Measurements from ENCODE around the gene RER1.
"Not testable (repeated sequence)": the region's sequence is repeated elsewhere in the genome, so short reads cannot be mapped to it uniquely, and the experiment has no call there.

Gene RER1

GRCh38 chr1:2431518-2431917 lies 39.9 kb downstream of the RER1 start:
- no peak overlapping the region for H3K27ac Mint-ChIP-seq
- DNase-seq (ENCODE audit: low spot score in 2 of 2) (no peak), ATAC-seq (no peak)
- H3K4me3 Mint-ChIP-seq = no peak overlapping the region
- H3K36me3 Mint-ChIP-seq = no peaks in the 10 kb centered on the region
- H3K9me3 Mint-ChIP-seq = no peaks in the 10 kb centered on the region
- no peaks in the 10 kb centered on the region for H3K4me1 Mint-ChIP-seq

- Mint-ChIP-seq H3K27ac (no peak overlapping the region), H3K9me3 (no peaks in the 10 kb centered on the region), H3K36me3 (no peaks in the 10 kb centered on the region), H3K4me3 (no peak overlapping the region), H3K4me1 (peaks cover 3% of the 10 kb centered on the region)
- no peak for DNase-seq (ENCODE audit: low spot score in 2 of 2)
- no peak for ATAC-seq
Observed at GRCh38 chr1:2432441-2432844, 40.8 kb downstream of the RER1 start.

GRCh38 chr1:2433196-2433595 lies 41.6 kb downstream of the RER1 start:
- Mint-ChIP-seq H3K27ac (no peak overlapping the region), H3K36me3 (no peaks in the 10 kb centered on the region), H3K4me3 (no peak overlapping the region), H3K9me3 (no peaks in the 10 kb centered on the region), H3K4me1 (peaks cover 10% of the 10 kb centered on the region)
- ATAC-seq = no peak
- no peak for DNase-seq (ENCODE audit: low spot score in 2 of 2)

GRCh38 chr1:2433936-2434655 lies 42.5 kb downstream of the RER1 start:
- no peak overlapping the region for H3K27ac Mint-ChIP-seq

GRCh38 chr1:2435091-2435490 lies 43.5 kb downstream of the RER1 start:
- Mint-ChIP-seq H3K4me3 (no peak overlapping the region), H3K27ac (peak overlapping the region; percentile 40), H3K36me3 (no peaks in the 10 kb centered on the region), H3K9me3 (no peaks in the 10 kb centered on the region), H3K4me1 (peaks cover 15% of the 10 kb centered on the region)
- DNase-seq (ENCODE audit: low spot score in 2 of 2) (no peak), ATAC-seq (no peak)

More at GRCh38 chr1:2433936-2434655, 42.5 kb downstream of the RER1 start:
- ATAC-seq (no peak), DNase-seq (ENCODE audit: low spot score in 2 of 2) (no peak)
- Mint-ChIP-seq H3K36me3 (no peaks in the 10 kb centered on the region), H3K4me3 (no peak overlapping the region), H3K4me1 (peaks cover 10% of the 10 kb centered on the region), H3K9me3 (no peaks in the 10 kb centered on the region)

DNA sequence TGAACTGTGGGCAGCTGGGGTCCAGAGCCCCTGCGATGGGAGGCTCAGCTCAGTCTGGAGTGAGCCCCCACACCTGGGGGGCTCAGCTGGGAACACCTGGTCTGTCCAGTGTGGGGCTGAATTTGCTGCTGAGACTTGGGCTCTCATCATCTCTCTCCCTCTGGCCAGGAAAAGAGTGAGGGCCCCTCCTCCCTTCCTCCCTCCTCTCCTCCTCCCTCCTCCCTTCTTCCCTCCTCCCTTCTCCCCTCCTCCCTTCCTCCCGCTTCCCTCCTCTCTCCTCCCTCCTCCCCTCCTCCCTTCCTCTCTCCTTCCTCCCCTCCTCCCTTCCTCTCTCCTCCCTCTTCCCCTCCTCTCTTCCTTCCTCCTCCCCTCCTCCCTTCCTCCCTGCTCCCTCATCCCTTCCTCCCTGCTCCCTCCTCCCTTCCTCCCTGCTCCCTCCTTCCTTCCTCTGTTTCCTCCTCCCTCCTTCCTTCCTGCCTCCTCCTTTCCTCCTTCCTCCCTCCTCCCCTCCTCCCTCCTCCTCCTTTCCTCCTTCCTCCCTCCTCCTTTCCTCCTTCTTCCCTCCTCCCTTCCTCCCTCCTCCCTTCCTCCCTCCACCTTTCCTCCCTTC lies 44.2 kb downstream of the RER1 start:
- DNase-seq (ENCODE audit: low spot score in 2 of 2) (no peak), ATAC-seq (no peak)
- H3K4me3 Mint-ChIP-seq = no peak overlapping the region
- peaks cover 15% of the 10 kb centered on the region for H3K4me1 Mint-ChIP-seq
- no peaks in the 10 kb centered on the region for H3K36me3 Mint-ChIP-seq
- no peaks in the 10 kb centered on the region for H3K9me3 Mint-ChIP-seq
- H3K27ac Mint-ChIP-seq = no peak overlapping the region

GRCh38 chr1:2436876-2437275 lies 45.2 kb downstream of the RER1 start:
- DNase-seq (ENCODE audit: low spot score in 2 of 2) (no peak), ATAC-seq (no peak)
- peak overlapping the region; percentile 17 for H3K27ac Mint-ChIP-seq
- H3K36me3 Mint-ChIP-seq = no peaks in the 10 kb centered on the region
- no peaks in the 10 kb centered on the region for H3K9me3 Mint-ChIP-seq
- no peak overlapping the region for H3K4me3 Mint-ChIP-seq
- H3K4me1 Mint-ChIP-seq = peaks cover 15% of the 10 kb centered on the region

DNA sequence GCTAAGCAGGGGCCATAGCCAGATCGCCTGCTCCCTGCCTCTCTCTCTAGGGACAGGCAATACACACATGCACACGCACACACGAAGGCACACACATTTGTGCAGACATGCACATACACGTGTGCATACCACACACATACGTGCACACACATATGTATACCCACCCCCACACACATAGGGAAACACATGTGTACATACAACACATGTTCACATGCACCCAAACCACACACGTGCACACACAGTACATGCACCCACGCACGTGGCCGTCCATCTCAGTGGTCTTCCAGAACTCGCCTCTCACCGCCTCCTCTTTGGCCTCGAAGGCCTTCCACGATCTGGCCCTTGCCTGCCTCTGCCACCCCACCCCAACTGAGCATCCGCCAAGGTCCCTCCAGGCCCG lies 46.0 kb downstream of the RER1 start:
- Mint-ChIP-seq H3K4me1 (peaks cover 15% of the 10 kb centered on the region), H3K36me3 (no peaks in the 10 kb centered on the region), H3K4me3 (no peak overlapping the region), H3K9me3 (no peaks in the 10 kb centered on the region), H3K27ac (peak overlapping the region; percentile 17)
- no peak for DNase-seq (ENCODE audit: low spot score in 2 of 2)
- no peak for ATAC-seq

- Mint-ChIP-seq H3K27ac (peak overlapping the region; percentile 17), H3K9me3 (no peaks in the 10 kb centered on the region), H3K4me3 (no peak overlapping the region), H3K4me1 (peaks cover 15% of the 10 kb centered on the region), H3K36me3 (no peaks in the 10 kb centered on the region)
- DNase-seq (ENCODE audit: low spot score in 2 of 2) (no peak), ATAC-seq (no peak)
Observed at GRCh38 chr1:2438038-2438437, 46.4 kb downstream of the RER1 start.

DNA sequence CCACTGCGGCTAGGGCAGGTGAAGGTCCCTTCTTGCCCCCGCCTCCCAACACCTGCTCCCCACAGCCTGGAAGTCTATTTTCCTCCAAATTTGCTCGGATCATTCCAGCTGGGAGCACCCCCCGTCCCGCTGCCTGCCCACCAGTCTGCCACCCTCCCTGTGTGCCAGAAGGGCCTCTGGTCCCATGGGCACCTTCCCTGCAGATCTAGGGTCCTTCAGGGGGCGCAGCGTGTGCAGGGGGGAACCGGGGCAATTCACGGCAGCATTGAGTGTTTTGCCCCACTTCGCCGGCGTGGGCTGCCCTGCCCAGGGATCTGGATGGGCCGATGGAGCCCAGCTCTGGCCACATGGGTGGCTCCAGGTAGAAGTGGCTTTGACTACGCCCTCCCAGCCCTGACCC lies 47.0 kb downstream of the RER1 start:
- no peak for DNase-seq (ENCODE audit: low spot score in 2 of 2)

DNA sequence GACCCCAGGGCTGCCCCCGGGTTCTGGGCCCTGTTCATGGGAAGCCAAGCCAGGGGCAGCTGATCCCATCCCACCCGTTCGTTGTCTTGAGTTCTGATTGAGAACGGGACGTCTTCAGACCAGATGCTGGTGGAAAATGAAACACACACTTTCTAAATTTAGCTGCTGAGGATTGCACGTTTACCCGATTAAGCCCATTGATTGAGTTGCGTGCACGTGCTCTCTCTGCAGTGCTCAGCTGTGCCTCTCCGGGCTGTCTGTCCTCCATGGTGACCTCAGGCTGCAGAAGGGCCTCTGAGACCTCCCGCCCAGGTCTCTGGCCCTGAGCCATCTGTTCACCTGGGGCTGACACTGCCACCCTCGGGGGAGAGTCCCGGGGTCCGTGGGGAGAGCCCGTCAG lies 47.7 kb downstream of the RER1 start:
- Mint-ChIP-seq H3K4me1 (peaks cover 15% of the 10 kb centered on the region), H3K9me3 (no peaks in the 10 kb centered on the region), H3K4me3 (no peak overlapping the region), H3K36me3 (no peaks in the 10 kb centered on the region), H3K27ac (no peak overlapping the region)
- no peak for ATAC-seq
- DNase-seq (ENCODE audit: low spot score in 2 of 2) = no peak

More for the DNA sequence above, 47.0 kb downstream of the RER1 start:
- no peak for ATAC-seq
- no peaks in the 10 kb centered on the region for H3K9me3 Mint-ChIP-seq
- no peak overlapping the region for H3K27ac Mint-ChIP-seq
- H3K36me3 Mint-ChIP-seq = no peaks in the 10 kb centered on the region
- no peak overlapping the region for H3K4me3 Mint-ChIP-seq
- H3K4me1 Mint-ChIP-seq = peaks cover 15% of the 10 kb centered on the region

DNA sequence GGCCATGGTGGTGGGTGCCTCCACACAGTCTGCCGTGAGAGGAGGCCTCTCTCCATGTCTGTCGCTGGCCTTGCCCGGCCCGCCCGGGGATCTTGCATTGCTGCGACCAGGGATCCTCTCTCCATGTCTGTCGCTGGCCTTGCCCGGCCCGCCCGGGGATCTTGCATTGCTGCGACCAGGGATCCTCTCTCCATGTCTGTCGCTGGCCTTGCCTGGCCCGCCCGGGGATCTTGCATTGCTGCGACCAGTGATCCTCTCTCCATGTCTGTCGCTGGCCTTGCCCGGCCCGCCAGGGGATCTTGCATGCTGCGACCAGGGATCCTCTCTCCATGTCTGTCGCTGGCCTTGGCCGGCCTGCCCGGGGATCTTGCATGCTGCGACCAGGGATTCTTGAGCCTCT lies 48.7 kb downstream of the RER1 start:
- H3K27ac Mint-ChIP-seq; H3K9me3 Mint-ChIP-seq; ATAC-seq; DNase-seq (ENCODE audit: low spot score in 2 of 2); H3K36me3 Mint-ChIP-seq; H3K4me3 Mint-ChIP-seq: not testable (repeated sequence)
- H3K4me1 Mint-ChIP-seq = peaks cover 21% of the 10 kb centered on the region

- H3K9me3 Mint-ChIP-seq = no peaks in the 10 kb centered on the region
- no peak for DNase-seq (ENCODE audit: low spot score in 2 of 2)
- H3K4me1 Mint-ChIP-seq = peaks cover 21% of the 10 kb centered on the region
- H3K27ac Mint-ChIP-seq = no peak overlapping the region
- no peaks in the 10 kb centered on the region for H3K36me3 Mint-ChIP-seq
- H3K4me3 Mint-ChIP-seq = no peak overlapping the region
- no peak for ATAC-seq
Observed at GRCh38 chr1:2441746-2442145, 50.1 kb downstream of the RER1 start.

GRCh38 chr1:2442661-2443060 lies 51.0 kb downstream of the RER1 start:
- ATAC-seq (no peak), DNase-seq (ENCODE audit: low spot score in 2 of 2) (no peak)
- H3K9me3 Mint-ChIP-seq = no peaks in the 10 kb centered on the region
- H3K27ac Mint-ChIP-seq = no peak overlapping the region
- H3K4me3 Mint-ChIP-seq = peak overlapping the region; percentile 10
- H3K36me3 Mint-ChIP-seq = no peaks in the 10 kb centered on the region
- H3K4me1 Mint-ChIP-seq = peaks cover 21% of the 10 kb centered on the region

GRCh38 chr1:2443277-2444137 lies 51.9 kb downstream of the RER1 start:
- Mint-ChIP-seq H3K4me3 (peak overlapping the region; percentile 10), H3K4me1 (peaks cover 17% of the 10 kb centered on the region), H3K9me3 (no peaks in the 10 kb centered on the region), H3K27ac (no peak overlapping the region), H3K36me3 (no peaks in the 10 kb centered on the region)
- no peak for DNase-seq (ENCODE audit: low spot score in 2 of 2)
- ATAC-seq = no peak
